ENCODE measurements around the gene FAM177B.

The FAM177B gene

DNA sequence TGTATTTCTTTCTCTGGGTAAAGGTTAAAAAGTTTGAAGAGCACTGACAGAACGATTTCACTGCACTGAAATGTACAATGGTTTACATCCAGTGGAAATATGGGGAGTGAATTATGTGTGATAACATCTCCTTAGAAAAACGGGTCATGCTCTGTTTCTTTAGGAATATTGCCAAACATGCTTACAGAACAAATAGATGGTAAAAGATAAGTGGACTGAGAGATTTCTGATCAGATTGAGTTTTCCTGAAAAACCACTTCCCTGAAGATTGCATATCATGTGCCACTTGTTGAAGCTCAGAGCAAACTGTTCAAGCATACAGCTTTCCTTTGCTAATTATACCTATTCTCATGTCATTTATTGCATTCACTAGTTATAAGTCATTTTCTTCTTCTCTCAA is 47.9 kb downstream of the FAM177B start:
- Histone ChIP-seq H3K79me1 (ENCODE audit: low read length) (no peaks in the 10 kb centered on the region), H3K27ac (ENCODE audit: low read depth, low read length) (no peak overlapping the region), H3K4ac (ENCODE audit: low read depth, low read length) (no peak overlapping the region), H2BK12ac (ENCODE audit: low read length) (no peak overlapping the region), H3K36me3 (ENCODE audit: control insufficient read depth in 1 of 2, insufficient read depth in 2 of 2, low read length in 2 of 2) (no peaks in the 10 kb centered on the region), H2BK5ac (ENCODE audit: low read depth, low read length, poor library complexity) (no peak overlapping the region), H3K4me1 (ENCODE audit: control insufficient read depth in 1 of 2, insufficient read depth in 2 of 2, low read length in 2 of 2) (no peaks in the 10 kb centered on the region), H3K4me3 (ENCODE audit: low read depth, low read length) (no peak overlapping the region), H3K4me2 (ENCODE audit: low read length) (no peak overlapping the region), H3K9me3 (ENCODE audit: insufficient read depth, low read depth, low read length) (no peaks in the 10 kb centered on the region), H3K18ac (ENCODE audit: low read length) (no peak overlapping the region), H3K9ac (ENCODE audit: low read length) (no peak overlapping the region), H4K91ac (ENCODE audit: low read depth, low read length) (no peak overlapping the region), H2BK120ac (ENCODE audit: insufficient read depth, low read length, poor library complexity) (no peak overlapping the region), H3K79me2 (ENCODE audit: control insufficient read depth, insufficient read depth, low read length, poor library complexity) (no peaks in the 10 kb centered on the region), H3K23ac (ENCODE audit: low read length) (no peak overlapping the region), H3K14ac (ENCODE audit: low read length) (no peak overlapping the region), H4K12ac (ENCODE audit: low read depth, low read length) (no peak overlapping the region), H2AK5ac (ENCODE audit: low read length) (no peak overlapping the region), H3K27me3 (ENCODE audit: insufficient read depth, low read length) (no peaks in the 10 kb centered on the region), H4K8ac (ENCODE audit: low read depth, low read length) (no peak overlapping the region), H2AFZ (ENCODE audit: insufficient read depth, low read length, poor library complexity) (no peak overlapping the region)
- WGBS (ENCODE audit: extremely low coverage, insufficient coverage, insufficient read length) = no CpG with 5 or more reads among the region's 2 CpGs
- peak in 1 of 2 donors; percentile 66 for DNase-seq

DNA sequence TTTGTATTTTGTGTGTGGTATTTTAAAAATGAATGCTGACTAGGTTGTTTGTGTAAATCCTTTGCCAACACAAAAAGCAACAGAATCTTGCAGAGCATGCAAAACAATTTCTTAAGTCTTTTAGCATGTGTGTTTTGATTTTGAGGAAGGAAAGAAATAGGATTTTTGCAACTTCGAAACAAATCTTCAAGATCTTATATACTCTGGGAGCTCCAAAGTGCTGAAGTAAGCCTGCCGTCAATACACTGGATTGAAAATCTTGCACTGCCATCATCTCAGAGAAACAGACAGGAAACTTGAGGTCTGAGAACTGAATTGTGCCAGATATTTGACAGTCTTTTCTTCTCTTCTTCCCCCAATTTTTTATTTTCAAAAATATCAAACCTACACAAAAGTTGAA is 48.5 kb downstream of the FAM177B start:
- Histone ChIP-seq H3K4me1 (ENCODE audit: control insufficient read depth in 1 of 2, insufficient read depth in 2 of 2, low read length in 2 of 2) (no peaks in the 10 kb centered on the region), H2BK5ac (ENCODE audit: low read depth, low read length, poor library complexity) (no peak overlapping the region), H3K4ac (ENCODE audit: low read depth, low read length) (no peak overlapping the region), H3K27ac (ENCODE audit: low read depth, low read length) (no peak overlapping the region), H3K36me3 (ENCODE audit: control insufficient read depth in 1 of 2, insufficient read depth in 2 of 2, low read length in 2 of 2) (no peaks in the 10 kb centered on the region), H3K18ac (ENCODE audit: low read length) (no peak overlapping the region), H3K27me3 (ENCODE audit: insufficient read depth, low read length) (no peaks in the 10 kb centered on the region), H2AK5ac (ENCODE audit: low read length) (no peak overlapping the region), H4K91ac (ENCODE audit: low read depth, low read length) (no peak overlapping the region), H2AFZ (ENCODE audit: insufficient read depth, low read length, poor library complexity) (no peak overlapping the region), H3K79me2 (ENCODE audit: control insufficient read depth, insufficient read depth, low read length, poor library complexity) (no peaks in the 10 kb centered on the region), H2BK12ac (ENCODE audit: low read length) (no peak overlapping the region), H3K23ac (ENCODE audit: low read length) (no peak overlapping the region), H3K9me3 (ENCODE audit: insufficient read depth, low read depth, low read length) (no peaks in the 10 kb centered on the region), H3K4me2 (ENCODE audit: low read length) (no peak overlapping the region), H4K12ac (ENCODE audit: low read depth, low read length) (no peak overlapping the region), H2BK120ac (ENCODE audit: insufficient read depth, low read length, poor library complexity) (no peak overlapping the region), H3K79me1 (ENCODE audit: low read length) (no peaks in the 10 kb centered on the region), H3K9ac (ENCODE audit: low read length) (no peak overlapping the region), H3K4me3 (ENCODE audit: low read depth, low read length) (no peak overlapping the region), H3K14ac (ENCODE audit: low read length) (no peak overlapping the region), H4K8ac (ENCODE audit: low read depth, low read length) (no peak overlapping the region)
- no CpG with 5 or more reads among the region's 2 CpGs for WGBS (ENCODE audit: extremely low coverage, insufficient coverage, insufficient read length)
- DNase-seq = peak in 1 of 2 donors; percentile 3

DNA sequence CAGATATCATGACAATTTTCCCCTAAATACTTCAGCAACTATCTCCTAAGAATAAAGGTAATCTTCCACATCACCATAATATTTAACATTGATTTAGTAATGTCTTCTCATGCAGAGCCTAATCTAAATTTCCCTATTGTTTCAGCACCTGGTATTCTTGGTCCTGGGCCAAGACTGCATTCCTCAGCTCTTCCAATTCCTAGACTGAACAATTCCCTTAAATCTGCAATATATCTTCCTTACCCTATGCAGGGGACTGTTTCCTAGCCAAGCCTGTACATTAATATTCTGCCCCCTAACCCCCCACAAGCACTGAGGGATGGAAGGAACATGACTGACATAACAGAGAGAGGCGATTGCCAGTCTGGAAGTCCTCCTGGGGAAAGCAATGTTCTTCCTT is 49.1 kb downstream of the FAM177B start:
- Histone ChIP-seq H3K23ac (ENCODE audit: low read length) (no peak overlapping the region), H3K4me1 (ENCODE audit: control insufficient read depth in 1 of 2, insufficient read depth in 2 of 2, low read length in 2 of 2) (no peaks in the 10 kb centered on the region), H2BK120ac (ENCODE audit: insufficient read depth, low read length, poor library complexity) (no peak overlapping the region), H3K18ac (ENCODE audit: low read length) (no peak overlapping the region), H3K27ac (ENCODE audit: low read depth, low read length) (no peak overlapping the region), H3K36me3 (ENCODE audit: control insufficient read depth in 1 of 2, insufficient read depth in 2 of 2, low read length in 2 of 2) (no peaks in the 10 kb centered on the region), H3K4me2 (ENCODE audit: low read length) (no peak overlapping the region), H2AFZ (ENCODE audit: insufficient read depth, low read length, poor library complexity) (no peak overlapping the region), H4K8ac (ENCODE audit: low read depth, low read length) (no peak overlapping the region), H3K27me3 (ENCODE audit: insufficient read depth, low read length) (no peaks in the 10 kb centered on the region), H3K4ac (ENCODE audit: low read depth, low read length) (no peak overlapping the region), H2BK5ac (ENCODE audit: low read depth, low read length, poor library complexity) (no peak overlapping the region), H4K12ac (ENCODE audit: low read depth, low read length) (no peak overlapping the region), H3K14ac (ENCODE audit: low read length) (no peak overlapping the region), H3K79me1 (ENCODE audit: low read length) (no peaks in the 10 kb centered on the region), H4K91ac (ENCODE audit: low read depth, low read length) (no peak overlapping the region), H2AK5ac (ENCODE audit: low read length) (no peak overlapping the region), H3K4me3 (ENCODE audit: low read depth, low read length) (no peak overlapping the region), H3K79me2 (ENCODE audit: control insufficient read depth, insufficient read depth, low read length, poor library complexity) (no peaks in the 10 kb centered on the region), H2BK12ac (ENCODE audit: low read length) (no peak overlapping the region), H3K9ac (ENCODE audit: low read length) (no peak overlapping the region), H3K9me3 (ENCODE audit: insufficient read depth, low read depth, low read length) (no peaks in the 10 kb centered on the region)
- no CpG with 5 or more reads among the region's 1 CpG for WGBS (ENCODE audit: extremely low coverage, insufficient coverage, insufficient read length)
- DNase-seq = no peak

DNA sequence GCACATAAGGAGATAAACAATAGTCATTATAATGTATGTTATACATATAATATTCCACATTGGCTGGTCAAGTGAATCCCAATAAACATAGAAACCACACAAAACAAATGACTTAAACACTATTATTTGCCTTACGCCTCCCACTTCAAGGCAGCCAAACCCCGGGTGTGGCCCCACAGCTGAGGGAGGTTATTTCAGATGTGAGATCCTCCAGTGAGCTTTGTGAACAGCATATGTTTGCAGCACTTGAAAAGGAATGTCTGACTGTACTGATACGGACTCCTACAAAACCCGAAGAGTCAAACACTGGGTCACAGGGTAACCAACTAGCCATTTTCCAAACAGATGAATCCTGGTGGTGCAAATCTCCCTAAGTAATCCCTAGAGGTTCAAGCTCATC is 50.7 kb downstream of the FAM177B start:
- no peaks in the 10 kb centered on the region for H3K36me3 ChIP-seq (ENCODE audit: control insufficient read depth in 1 of 2, insufficient read depth in 2 of 2, low read length in 2 of 2)
- H3K27me3 ChIP-seq (ENCODE audit: insufficient read depth, low read length) = no peaks in the 10 kb centered on the region
- no peak overlapping the region for H4K12ac ChIP-seq (ENCODE audit: low read depth, low read length)
- no CpG with 5 or more reads among the region's 4 CpGs for WGBS (ENCODE audit: extremely low coverage, insufficient coverage, insufficient read length)
- H3K79me1 ChIP-seq (ENCODE audit: low read length) = no peaks in the 10 kb centered on the region
- H3K4ac ChIP-seq (ENCODE audit: low read depth, low read length) = no peak overlapping the region
- no peak overlapping the region for H2BK120ac ChIP-seq (ENCODE audit: insufficient read depth, low read length, poor library complexity)
- H2BK12ac ChIP-seq (ENCODE audit: low read length) = no peak overlapping the region
- H2BK5ac ChIP-seq (ENCODE audit: low read depth, low read length, poor library complexity) = no peak overlapping the region
- no peak overlapping the region for H3K18ac ChIP-seq (ENCODE audit: low read length)
- H3K14ac ChIP-seq (ENCODE audit: low read length) = no peak overlapping the region
- H3K23ac ChIP-seq (ENCODE audit: low read length) = no peak overlapping the region
- H3K79me2 ChIP-seq (ENCODE audit: control insufficient read depth, insufficient read depth, low read length, poor library complexity) = no peaks in the 10 kb centered on the region
- H3K27ac ChIP-seq (ENCODE audit: low read depth, low read length) = no peak overlapping the region
- H2AK5ac ChIP-seq (ENCODE audit: low read length) = no peak overlapping the region
- no peak overlapping the region for H4K91ac ChIP-seq (ENCODE audit: low read depth, low read length)
- no peaks in the 10 kb centered on the region for H3K9me3 ChIP-seq (ENCODE audit: insufficient read depth, low read depth, low read length)
- no peak overlapping the region for H2AFZ ChIP-seq (ENCODE audit: insufficient read depth, low read length, poor library complexity)
- H3K4me2 ChIP-seq (ENCODE audit: low read length) = no peak overlapping the region
- H3K4me1 ChIP-seq (ENCODE audit: control insufficient read depth in 1 of 2, insufficient read depth in 2 of 2, low read length in 2 of 2) = no peaks in the 10 kb centered on the region
- DNase-seq = no peak
- H3K4me3 ChIP-seq (ENCODE audit: low read depth, low read length) = no peak overlapping the region
- H4K8ac ChIP-seq (ENCODE audit: low read depth, low read length) = no peak overlapping the region
- H3K9ac ChIP-seq (ENCODE audit: low read length) = no peak overlapping the region

Data from trophoblast cell (in vitro differentiated cells and primary cell).